ENCODE results near the gene AQP5.

GRCh38 chr12:49936925-49937324, 24.7 kb upstream of the AQP5 start:
- TF ChIP-seq POLR2A (IDR thresholded peaks at IDR 0.05) (no peak), EP300 (IDR thresholded peaks at IDR 0.05) (no peak)
- TF ChIP-seq, protein P1, sequence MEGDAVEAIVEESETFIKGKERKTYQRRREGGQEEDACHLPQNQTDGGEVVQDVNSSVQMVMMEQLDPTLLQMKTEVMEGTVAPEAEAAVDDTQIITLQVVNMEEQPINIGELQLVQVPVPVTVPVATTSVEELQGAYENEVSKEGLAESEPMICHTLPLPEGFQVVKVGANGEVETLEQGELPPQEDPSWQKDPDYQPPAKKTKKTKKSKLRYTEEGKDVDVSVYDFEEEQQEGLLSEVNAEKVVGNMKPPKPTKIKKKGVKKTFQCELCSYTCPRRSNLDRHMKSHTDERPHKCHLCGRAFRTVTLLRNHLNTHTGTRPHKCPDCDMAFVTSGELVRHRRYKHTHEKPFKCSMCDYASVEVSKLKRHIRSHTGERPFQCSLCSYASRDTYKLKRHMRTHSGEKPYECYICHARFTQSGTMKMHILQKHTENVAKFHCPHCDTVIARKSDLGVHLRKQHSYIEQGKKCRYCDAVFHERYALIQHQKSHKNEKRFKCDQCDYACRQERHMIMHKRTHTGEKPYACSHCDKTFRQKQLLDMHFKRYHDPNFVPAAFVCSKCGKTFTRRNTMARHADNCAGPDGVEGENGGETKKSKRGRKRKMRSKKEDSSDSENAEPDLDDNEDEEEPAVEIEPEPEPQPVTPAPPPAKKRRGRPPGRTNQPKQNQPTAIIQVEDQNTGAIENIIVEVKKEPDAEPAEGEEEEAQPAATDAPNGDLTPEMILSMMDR (IDR thresholded peaks at IDR 0.05), result no peak
